T follicular helper cell (primary cell): ENCODE measurements around the gene WASL.
"Not testable (repeated sequence)": the region's sequence is repeated elsewhere in the genome, so short reads cannot be mapped to it uniquely, and the experiment has no call there.

Experiments used
- DNase-seq: peaks from one replicate; pipeline ENCODE4 v3.0.0-alpha.2; 2020; ENCODE audit warnings: low read depth
- total RNA-seq, 2 experiments: gene quantifications; one replicate each; lab custom pipeline; 2026; lab: John Stamatoyannopoulos, UW

WASL gene
- total RNA-seq, result 10.5 to 20.7 reads per million in 2 experiments

DNA sequence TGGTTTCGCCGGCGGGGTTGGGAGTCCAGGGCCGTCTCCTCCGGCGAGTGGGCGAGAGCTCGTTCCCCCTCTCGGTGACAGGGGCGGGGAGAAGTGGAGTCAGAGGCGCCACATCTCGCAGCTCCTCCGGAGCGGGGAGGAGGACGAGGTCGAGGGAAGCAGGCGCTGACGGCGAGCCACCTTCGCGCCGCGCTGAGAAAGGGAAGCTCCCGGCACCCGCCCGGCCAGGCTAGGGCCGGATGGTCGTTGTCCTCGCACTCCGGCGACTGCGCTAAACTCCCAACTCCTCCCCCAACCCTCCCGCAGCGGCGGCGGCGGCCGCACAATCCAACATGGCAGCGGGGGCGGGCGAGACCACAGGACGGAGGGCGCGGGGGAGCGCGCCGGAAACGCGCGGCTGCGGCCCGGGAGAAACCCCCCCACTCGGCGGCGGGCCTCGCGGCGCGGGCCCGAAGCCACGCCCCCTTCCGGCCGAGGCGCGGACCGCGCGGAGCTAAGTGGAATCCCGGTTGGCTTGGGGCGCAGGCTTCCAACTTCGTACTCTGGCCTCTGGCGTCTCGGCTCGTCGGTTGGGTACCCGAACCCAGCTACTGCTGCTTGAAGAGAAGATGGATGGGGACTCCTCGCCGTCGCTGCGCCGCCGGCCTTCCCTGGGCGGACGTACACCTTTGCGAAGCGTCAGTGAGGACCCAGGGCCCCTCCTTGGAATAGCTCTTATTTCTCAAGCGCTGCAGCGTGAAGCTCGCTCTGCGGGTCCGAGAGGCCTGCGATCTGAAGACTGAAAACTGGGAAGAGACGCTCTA is at the start of gene WASL:
Gene WASL (minus strand): TSS at position 270 of the 803 bp plus-strand sequence. CDS start 269 bp downstream, at position 1.
- DNase-seq, result peak; percentile 77

DNA sequence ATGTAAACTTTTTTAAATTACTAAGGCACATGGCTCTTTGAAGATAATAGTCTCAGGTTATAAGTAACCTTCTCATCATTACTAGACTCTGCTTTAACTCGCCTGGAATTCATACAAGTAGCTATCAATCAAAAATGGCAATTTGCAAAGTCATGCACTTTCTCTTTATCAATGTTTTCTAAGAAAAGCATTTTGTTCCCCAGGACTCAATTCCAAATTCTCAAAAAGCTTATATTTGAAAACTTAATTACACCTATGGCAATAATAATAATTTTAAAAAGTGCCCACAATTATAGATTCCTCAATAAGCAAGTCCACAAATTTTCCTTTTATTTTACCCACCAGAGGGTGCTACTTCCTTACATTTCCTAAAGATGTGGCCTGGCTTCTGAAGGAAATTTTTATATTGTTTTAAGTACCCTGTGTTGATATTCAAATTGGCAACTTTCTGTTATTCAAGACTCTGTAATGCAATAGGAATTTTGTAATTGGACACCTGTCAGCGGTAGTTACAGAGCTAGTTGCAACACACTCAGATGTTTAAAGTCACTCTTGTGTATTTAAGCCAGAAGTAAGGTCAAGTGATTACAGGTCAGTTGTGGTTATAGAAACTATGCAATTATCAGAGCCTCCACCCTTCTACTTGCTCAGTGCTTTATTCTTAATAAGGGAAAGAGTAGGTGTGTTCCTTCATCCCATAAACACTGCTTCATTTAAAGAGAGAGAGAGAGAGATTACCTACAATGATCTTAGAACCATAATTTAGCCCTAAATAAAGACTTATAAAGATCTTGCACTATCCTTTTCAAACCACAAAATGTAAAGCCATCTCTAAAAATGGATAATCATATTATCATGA is 49.1 kb upstream of the WASL start:
- no peak for DNase-seq

DNA sequence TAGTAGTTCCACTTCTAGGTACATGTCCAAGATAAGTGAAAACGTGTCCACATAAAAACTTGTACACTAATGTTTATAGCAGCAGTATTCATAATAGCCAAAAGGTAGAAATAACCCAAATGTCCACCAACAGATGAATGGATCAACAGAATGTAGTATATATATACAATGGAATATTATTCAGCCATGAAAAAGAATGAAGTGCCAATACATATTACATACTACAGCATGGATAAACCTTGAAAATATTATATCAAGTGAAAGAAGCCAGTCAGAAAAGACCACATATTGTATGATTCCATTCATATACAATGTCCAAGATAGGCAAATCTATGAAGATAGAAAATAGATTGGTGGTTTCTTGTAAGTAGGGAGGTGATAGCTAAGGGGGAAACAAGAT is 47.8 kb upstream of the WASL start:
- DNase-seq, result no peak

DNA sequence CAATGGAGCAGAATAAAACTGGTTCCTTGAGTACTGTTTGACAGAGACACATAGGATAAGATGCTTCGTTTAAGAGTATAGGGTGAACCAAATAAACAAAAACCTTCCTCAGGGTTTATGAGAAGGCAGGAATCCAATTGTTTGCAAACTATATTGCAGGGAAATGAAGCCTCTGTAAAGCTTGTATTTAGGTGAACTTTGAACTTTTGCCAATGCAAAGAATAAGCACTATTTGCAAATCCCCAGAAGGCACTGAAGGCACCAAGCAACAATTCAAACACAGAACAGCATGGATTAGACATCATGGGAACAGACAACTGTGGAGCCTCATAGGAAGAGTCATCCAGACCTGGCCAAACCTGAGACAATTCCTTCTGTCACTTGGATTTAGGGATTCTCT is 47.1 kb upstream of the WASL start:
- DNase-seq, result no peak

DNA sequence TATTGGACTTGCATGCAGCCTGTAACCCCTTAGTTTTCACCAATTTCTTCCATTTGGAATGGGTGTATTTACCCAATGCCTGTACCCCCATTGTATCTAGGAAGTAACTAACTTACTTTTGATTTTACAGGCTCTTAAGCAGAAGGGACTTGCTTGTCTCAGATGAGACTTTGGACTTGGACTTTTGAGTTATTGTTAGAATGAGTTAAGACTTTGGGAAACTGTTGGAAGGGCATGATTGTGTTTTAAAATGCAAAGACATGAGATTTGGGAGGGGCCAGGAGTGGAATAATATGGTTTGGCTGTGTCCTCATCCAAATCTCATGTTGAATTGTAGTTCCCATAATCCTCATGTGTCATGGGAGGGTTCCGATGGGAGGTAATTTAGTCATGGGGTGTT is 46.3 kb upstream of the WASL start:
- not testable (repeated sequence) for DNase-seq

DNA sequence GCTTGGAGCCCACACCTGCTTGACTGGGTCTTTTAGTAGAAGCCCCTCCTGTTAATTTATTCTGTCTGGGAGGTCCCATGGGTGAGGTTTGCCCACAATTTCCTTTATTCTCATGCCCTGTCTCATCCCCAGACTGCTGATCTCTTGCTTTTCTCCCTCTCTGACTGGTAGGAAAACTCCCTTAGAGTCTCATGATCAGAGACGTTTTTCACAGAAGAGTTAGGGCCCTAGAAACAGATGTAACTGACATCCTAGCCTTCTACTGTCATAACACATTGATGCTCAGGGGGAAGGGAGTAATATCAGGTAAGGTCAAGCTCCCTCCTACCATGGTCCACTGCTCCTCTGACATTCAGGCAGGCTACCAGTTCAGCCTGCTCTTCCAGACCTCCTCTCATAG is 43.7 kb upstream of the WASL start:
- no peak for DNase-seq

DNA sequence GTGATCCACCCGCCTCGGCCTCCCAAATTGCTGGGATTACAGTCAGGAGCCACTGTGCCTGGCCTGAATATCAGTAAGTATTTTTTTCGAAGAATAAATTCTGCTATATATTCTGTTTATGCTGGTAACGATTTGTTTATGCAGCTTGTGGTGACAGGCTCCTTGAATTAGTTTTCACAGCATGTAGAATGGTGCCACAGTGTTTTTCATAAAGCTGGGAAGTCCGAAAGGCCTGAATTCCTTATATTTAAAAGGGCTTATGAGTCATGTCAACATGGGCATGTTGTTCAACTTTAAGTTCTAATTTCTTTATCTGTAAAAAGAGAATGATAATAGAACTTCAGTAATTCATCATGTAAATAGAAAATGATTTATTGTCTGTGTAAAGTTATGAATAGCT is 42.2 kb upstream of the WASL start:
- DNase-seq, result no peak

DNA sequence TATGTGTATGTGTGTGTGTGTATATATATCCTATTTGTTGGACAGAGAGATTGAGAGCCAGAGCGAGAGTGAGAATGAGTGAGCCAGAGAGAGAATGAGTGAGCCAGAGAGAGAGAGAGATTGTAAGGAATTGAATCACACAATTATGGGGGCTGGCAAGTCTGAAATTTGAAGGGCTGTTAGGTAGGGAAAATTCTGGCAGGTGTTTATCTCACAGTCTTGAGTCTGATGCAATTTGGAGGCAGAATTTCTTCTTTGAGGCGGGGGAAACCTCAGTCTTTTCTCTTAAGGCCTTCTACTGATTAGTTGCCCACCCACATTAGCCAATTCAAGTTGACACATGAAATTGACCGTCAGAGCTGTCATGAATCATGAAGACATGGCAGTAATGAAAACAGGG is 41.0 kb upstream of the WASL start:
- DNase-seq, result no peak

DNA sequence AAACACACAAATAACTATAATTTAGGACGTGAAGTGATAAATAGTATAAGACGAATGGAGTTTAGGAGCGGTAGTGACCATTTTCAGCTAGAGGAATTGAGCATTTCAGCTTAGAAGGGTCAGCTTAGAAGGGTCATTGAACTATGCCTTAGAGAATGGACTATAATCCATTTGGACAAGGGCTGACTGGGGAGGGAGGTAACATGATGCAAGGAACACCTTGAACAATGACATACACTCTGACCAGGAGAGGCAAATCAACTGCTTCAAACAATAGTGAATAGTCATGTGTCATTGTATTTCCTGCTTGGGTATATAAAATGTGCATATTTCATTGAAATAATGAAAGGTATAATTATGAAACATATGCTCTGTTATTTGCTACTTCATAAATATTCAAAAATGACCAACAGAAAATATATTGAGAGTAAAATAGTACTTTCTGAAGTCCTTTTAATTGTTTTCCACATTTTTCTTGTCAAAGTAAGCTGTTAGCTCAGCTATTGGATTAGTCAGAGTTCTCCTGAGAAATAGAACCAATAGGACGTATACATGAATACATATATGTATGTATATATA is 40.5 kb upstream of the WASL start:
- no peak for DNase-seq

DNA sequence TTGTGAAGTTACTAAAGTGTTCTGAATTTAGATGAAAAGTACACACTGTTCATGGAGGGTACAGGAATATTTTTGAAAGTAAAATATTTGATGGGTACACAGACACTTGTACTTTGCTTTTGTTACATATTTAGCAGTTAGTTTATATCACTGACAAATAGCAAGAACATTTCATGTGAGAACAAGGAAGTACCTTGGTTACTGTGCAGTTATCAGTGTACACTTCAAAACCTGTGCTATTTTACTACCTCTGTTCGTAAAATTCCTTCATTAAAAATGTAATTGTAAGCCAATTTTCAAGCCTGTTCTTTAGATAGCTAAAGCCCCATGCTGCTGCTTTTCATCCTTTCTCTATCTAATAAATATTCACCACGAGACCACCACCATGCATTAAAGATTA is 39.8 kb upstream of the WASL start:
- DNase-seq, result no peak

DNA sequence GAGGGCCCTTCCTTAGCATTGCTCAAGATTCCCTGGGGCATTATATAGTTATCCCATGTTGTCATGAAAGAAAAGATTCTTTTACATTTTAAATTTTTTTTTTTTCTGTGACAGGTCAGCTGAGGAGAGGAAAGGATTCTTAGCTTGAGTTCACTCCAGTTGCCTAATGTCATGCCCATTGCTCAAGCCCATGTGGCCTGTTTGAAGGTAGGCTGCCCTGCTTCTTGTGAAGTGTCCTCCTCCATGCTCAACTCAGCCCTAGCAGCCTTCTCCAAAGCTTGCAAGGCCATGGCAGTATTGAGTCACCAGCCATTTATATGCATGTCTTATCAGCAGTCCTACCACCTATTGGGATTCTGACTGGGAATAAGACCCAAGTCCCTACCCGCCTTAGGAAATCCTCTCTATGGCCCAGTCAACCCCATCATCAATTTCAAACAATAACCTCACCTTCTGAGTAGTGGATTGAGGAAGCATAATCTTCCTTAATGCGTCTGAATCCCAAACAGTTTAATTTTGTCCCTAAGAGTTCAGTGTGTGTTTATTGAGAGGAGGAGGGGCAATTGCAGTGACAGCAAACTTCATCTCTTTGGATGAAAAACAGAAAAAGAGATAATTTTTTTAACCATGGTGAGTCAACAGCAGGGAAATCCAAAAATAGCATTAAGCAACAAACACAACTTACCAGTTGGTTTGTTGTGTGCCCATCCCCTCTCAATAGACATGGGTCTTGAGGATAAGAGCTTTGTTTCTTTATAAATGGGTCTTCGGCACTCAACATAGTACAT is 38.6 kb upstream of the WASL start:
- no peak for DNase-seq

DNA sequence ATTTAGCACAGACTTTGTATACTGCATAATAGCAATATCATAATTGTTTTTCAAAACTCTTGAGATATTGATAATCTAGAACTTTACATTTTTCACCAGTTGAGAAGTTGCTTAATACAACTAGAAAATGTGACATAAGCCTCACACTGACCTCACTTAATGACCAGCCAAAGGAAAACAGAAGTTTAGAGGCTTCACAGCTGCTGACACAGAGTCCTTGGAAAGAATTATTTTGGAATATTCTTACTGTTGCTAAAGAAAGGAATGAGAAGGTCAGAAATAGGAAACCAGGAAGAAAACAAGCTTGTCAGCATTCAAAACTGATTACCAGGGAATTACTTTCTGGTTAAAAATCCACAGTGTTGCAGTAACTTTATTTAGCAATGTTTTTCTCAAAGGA is 35.5 kb upstream of the WASL start:
- DNase-seq, result no peak

DNA sequence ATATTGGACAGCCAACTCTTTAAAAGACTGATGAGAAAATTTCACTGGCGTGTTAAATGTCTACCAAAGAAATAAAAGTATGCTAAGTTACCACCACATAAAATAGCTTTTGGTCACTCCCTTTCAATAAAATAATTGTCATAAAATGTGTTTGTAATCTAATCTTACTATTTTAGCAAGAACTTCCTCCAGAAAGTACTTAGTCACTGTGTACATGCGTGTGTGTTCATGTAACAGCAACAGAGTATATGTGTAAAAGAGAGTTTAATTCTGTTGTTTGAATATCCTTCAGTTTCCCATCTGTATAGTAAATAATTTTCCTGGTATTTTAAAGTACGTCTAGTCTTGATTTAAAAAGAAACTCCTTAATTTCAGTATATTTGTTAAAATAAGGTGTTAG is 35.0 kb upstream of the WASL start:
- no peak for DNase-seq

DNA sequence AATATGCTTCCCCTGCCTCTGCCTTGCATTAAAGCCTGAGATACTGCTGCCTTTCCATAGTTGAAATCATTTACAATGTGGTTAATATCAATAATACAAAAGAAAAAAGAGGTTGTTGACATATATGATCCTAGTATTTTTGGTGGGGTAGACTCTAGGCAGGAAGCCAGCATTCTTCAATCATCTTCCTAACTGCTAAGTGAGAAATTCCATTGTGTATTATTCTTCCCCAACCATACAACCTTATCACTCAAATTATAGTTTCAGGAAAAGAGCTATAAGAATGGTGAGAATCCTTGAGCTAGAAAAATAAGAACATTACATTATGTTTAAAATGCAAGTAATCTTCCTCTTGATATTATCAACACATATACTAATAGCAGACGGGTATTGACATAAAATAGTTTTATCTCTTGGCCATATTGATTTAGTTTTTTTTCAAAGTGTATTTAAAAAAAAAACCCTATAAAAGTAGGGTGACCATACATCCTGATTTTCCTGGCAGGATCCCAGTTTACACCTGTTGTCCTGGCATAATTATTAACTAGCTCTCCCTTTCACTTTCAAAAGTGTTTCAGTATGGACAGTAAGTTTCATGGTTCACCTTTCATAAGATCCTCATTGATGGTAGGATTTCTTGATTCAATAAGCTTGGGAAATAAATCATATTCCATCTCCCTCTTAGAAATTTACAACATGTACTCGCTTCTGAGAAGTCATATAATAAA is 33.4 kb upstream of the WASL start:
- no peak for DNase-seq

DNA sequence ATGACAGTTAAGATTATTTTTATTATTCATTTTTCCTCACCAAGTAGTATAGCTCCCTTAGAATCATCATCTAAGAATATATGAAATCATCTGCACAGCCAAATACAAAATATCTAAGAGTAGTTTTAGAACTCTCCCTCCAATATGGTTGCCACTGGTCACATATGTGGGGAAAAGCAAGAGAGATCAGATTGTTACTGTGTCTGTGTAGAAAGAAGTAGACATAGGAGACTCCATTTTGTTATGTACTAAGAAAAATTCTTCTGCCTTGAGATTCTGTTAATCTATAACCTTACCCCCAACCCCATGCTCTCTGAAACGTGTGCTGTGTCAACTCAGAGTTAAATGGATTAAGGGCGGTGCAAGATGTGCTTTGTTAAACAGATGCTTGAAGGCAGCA is 31.7 kb upstream of the WASL start:
- DNase-seq, result not testable (repeated sequence)

DNA sequence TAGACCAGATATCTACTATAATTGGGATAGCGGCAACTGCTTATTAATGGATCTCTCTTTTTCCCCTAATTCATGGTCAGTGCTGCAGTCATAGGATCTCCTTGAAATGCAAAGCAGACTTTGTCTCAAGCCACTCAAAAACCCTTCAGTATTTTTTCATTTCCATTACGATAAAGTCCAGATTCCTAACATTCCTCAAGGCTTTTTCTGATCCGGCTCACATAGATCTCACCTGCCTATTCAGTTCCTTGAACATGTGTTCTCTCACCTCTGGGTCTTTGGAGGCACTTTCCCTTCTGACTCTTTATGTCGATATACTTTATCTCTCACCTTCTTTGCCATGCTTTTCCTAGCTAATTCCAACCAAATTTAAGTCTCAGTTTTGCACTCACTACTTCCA is 25.7 kb upstream of the WASL start:
- no peak for DNase-seq

DNA sequence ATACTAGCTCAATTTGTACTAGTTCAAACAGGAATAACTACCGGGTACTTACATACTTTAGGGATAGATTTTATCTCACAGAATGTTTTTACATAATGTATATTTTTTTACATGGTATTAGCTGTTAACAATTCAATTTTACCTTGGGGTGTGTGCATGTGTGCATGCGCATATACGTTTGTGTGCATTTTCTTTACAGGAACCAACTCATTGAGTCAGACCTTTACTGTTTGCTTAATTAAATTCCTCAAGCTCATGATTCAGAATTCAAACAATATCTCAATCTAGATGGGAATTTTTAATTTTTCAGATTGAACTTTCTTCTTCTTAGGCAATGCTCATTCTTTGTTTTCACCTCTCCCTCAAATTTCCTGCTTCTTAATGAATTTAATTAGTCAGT is 24.7 kb upstream of the WASL start:
- no peak for DNase-seq

DNA sequence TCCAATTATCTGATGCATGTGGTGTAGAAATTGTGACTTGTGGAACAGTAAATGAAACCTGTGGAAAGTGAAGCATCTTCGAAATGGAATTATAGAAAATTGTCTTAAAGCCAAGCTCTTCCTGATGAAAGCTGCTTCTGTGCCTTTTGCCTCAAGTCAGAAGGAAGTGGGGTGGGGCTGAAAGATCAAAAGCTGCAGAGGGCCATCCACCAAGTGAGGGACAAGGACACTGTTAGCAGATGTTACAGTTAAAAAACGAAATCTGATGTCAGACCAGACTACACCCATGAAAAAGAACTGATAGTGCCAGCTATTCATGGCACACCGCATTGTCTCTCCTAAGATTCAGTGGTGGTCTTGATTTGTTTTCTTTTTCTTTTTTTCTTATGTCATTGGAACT is 23.8 kb upstream of the WASL start:
- DNase-seq, result no peak

DNA sequence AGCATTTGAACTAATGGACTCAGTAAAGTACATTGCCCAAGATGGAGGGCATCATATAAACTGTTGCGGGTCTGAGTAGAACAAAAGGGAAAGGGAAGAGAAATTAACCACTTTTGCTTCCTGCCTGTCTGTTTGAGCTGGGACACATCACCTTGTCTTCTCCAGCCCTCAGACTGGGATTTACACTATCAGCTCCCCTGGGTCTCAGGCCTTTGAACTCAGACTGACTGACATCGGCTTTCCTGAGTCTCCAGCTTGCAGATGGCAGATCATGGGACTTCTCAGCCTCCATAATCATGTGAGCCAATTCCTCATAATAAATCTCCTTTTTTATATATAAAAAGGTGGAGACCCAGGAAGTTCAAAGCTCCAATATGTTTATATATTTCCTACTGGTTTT is 23.0 kb upstream of the WASL start:
- no peak for DNase-seq

DNA sequence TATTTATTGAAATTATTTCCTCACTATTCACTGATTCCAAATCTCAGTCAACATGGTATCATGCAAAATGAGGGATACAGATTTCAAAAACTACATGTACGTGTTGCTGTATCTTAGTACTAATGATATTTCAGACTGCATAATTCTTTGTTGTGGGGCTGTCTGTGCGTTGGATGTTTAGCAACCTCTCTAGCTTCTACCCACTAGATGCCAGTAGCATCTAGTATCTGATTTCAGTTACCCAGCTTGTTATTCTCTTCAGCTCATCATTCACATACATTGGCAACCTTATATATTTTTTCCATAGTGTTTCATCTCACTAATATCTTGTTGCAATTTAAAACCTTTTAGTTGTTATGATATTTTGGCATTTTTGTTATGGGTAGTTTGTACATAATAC is 22.5 kb upstream of the WASL start:
- no peak for DNase-seq

DNA sequence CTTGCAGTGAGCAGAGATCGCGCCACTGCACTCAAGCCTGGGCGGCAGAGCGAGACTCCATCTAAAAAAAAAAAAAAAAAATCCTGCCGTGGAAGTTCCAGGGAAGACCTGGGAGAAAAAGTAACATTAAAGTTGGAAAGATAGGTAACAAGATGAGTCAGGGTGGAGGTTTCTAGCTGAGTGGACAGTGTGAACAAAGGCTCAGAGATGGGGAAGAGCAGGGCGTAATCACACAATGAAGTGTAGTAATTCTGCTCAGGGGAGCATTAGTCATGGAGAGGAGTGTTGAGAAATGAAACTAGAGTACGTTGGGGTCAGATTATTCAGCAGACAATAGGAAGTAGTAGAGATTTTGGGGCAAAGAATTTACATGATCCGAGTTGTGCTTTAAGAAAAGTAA is 21.6 kb upstream of the WASL start:
- DNase-seq, result no peak
